DND-41 (cell line): Measurements from ENCODE around the gene SPATC1L.

ENCODE experiments used
- ATAC-seq: fragments of 200-7000 bp; cut with Tn5 transposase; 3 replicates; pipeline ENCODE4 v1.9.1; 2021; ENCODE audit warnings: low read depth; ENCODE audit not compliant: insufficient read depth
- DNase-seq: peaks from one replicate; pipeline ENCODE4 v3.0.0-alpha.2; 2020
- H2AFZ ChIP-seq: 2 replicates; pipeline ENCODE4 v1.6.0; 2012; ENCODE audit warnings: low read depth, low read length
- H3K27ac ChIP-seq: 2 replicates; pipeline ENCODE4 v1.5.1; 2012; ENCODE audit warnings: low read length, inconsistent platforms
- H3K27me3 ChIP-seq: fragments of 200-600 bp; sonication (generic); 2 replicates; pipeline ENCODE4 v1.6.0; 2012; ENCODE audit warnings: low read length, mild to moderate bottlenecking, inconsistent platforms; ENCODE audit not compliant: insufficient read depth, poor library complexity
- H3K36me3 ChIP-seq: 2 replicates; pipeline ENCODE4 v1.5.1; 2012; ENCODE audit warnings: low read length, inconsistent platforms; ENCODE audit not compliant: insufficient read depth
- H3K4me1 ChIP-seq: 2 replicates; pipeline ENCODE4 v1.5.1; 2012; ENCODE audit warnings: mild to moderate bottlenecking, low read length; ENCODE audit not compliant: insufficient read depth
- H3K4me2 ChIP-seq: 2 replicates; pipeline ENCODE4 v1.6.0; 2012; ENCODE audit warnings: mild to moderate bottlenecking, moderate library complexity, low read length, inconsistent platforms; ENCODE audit not compliant: insufficient read depth
- H3K4me3 ChIP-seq, 2 experiments: fragments of 200-600 bp in 1 of 2; shearing (Covaris generic) in 1 of 2; 2 replicates each; pipeline ENCODE4 v1.5.1; 2012 to 2016; ENCODE audit warnings: inconsistent platforms in 2 of 2, low read length in 2 of 2, mild to moderate bottlenecking in 2 of 2, low read depth in 1 of 2, moderate library complexity in 1 of 2
- H3K79me2 ChIP-seq: 2 replicates; pipeline ENCODE4 v1.6.0; 2012; ENCODE audit warnings: low read length, inconsistent platforms; ENCODE audit not compliant: insufficient read depth
- H3K9ac ChIP-seq: 2 replicates; pipeline ENCODE4 v1.6.0; 2012; ENCODE audit warnings: low read depth, mild to moderate bottlenecking, inconsistent platforms, low read length, moderate library complexity
- H3K9me3 ChIP-seq: 2 replicates; pipeline ENCODE4 v1.5.1; 2012; ENCODE audit warnings: low read length, moderate library complexity, mild to moderate bottlenecking, inconsistent platforms; ENCODE audit not compliant: insufficient read depth, severe bottlenecking
- H4K20me1 ChIP-seq: 2 replicates; pipeline ENCODE4 v1.6.0; 2012; ENCODE audit warnings: low read length; ENCODE audit not compliant: insufficient read depth
- CTCF ChIP-seq: IDR thresholded peaks from 2 replicates; pipeline ENCODE4 v1.5.1; 2012; ENCODE audit warnings: borderline replicate concordance, low read length, moderate library complexity, mild to moderate bottlenecking; ENCODE audit not compliant: poor library complexity, severe bottlenecking; ENCODE audit errors: extremely low read depth
- EZH2 ChIP-seq: IDR thresholded peaks from 3 replicates; pipeline ENCODE4 v1.6.1; 2012; ENCODE audit warnings: borderline replicate concordance, low read depth, mild to moderate bottlenecking, moderate library complexity, low read length, inconsistent platforms; ENCODE audit not compliant: severe bottlenecking

The SPATC1L gene

DNA sequence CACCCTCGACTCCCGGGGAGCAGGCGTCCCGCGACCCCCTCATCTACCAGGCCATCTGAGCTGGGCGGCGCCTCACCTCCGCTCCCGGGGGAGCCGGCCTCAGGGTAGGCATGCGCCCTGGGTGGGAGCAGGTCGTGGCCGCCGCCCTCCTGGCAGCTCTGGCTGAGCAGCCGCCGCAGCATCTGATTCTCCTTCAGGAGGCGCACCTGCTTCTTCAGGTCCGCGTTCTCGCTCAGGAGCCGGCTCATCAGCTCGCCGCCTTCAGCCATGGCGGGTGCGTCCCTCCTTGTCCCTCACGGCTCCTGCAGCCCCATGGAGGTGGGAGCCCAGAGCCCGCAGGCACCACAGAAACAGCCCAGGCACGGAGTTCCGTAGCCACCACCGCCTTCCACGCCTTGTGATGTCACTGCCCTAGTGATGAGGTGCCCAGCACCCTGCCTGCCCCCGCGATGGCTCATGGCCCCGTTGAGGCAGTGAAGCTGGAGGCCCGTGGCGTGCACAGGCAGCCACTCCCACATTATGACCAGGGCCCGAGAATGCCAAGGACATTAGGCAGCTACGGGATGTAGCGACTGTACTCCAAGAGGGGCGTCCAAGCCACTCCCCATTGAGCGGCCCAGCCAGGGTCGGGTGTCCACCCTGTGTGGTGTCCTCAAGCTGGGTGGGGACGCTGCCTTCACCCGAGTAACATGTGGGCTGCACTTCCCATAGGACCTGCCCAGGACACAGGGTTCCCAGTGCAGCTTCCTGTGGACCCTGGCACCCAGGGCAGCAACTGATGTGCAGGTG is 1.5 kb downstream of the SPATC1L start:
- no peak for TF ChIP-seq EZH2
- no peak for TF ChIP-seq CTCF
- H4K20me1 ChIP-seq: no peaks in the 10 kb centered on the region
- H3K27ac ChIP-seq: no peak overlapping the region
- H3K9ac ChIP-seq: no peak overlapping the region
- no peak overlapping the region for H2AFZ ChIP-seq
- H3K36me3 ChIP-seq: no peaks in the 10 kb centered on the region
- H3K9me3 ChIP-seq: no peaks in the 10 kb centered on the region
- ATAC-seq: no peak
- no peak overlapping the region for H3K4me3 ChIP-seq
- H3K79me2 ChIP-seq: no peaks in the 10 kb centered on the region
- DNase-seq: no peak
- peaks cover 8% of the 10 kb centered on the region for H3K4me1 ChIP-seq
- H3K4me2 ChIP-seq: no peak overlapping the region
- H3K27me3 ChIP-seq: no peaks in the 10 kb centered on the region

DNA sequence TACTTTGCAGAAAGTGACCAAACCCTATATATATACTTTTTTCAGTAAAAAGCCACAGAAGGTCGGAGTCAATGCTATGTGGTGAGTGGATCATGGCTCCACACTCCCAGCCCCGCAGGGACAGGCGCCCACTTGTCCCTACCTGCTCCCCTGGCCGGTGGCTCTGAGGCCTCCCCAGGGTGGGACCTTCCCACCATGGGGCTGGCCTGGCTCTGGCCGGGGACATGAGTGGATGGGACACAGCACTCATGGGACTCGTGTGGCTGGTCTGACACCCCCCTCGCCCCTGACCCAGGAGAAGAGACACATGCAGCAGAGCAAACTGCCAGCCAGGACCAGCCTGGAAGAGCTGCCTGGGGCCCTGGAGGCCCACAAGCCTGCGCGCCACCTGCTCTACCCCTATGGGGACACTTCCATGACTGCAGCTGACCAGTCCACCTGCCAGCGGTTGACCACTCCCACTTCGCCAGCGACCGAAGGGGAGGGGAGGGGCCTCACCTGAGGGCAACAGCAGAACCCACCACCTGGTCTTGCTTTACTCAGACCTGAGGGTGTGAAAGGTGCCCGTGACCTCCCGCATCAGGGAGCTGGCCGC is 2.2 kb downstream of the SPATC1L start:
- no peak overlapping the region for H2AFZ ChIP-seq
- DNase-seq: no peak
- no peak overlapping the region for H3K4me2 ChIP-seq
- no peaks in the 10 kb centered on the region for H3K9me3 ChIP-seq
- TF ChIP-seq EZH2 (no peak), CTCF (no peak)
- no peaks in the 10 kb centered on the region for H3K79me2 ChIP-seq
- no peak overlapping the region for H3K9ac ChIP-seq
- H3K27me3 ChIP-seq: no peaks in the 10 kb centered on the region
- H3K4me1 ChIP-seq: peaks cover 8% of the 10 kb centered on the region
- no peak overlapping the region for H3K27ac ChIP-seq
- no peaks in the 10 kb centered on the region for H3K36me3 ChIP-seq
- no peak for ATAC-seq
- no peak overlapping the region for H3K4me3 ChIP-seq
- no peaks in the 10 kb centered on the region for H4K20me1 ChIP-seq

GRCh38 chr21:46181436-46181835 is 2.8 kb downstream of the SPATC1L start:
- Histone ChIP-seq H3K27ac (no peak overlapping the region), H3K4me1 (peaks cover 8% of the 10 kb centered on the region), H3K27me3 (no peaks in the 10 kb centered on the region), H3K4me3 (no peak overlapping the region), H3K79me2 (no peaks in the 10 kb centered on the region), H3K9ac (no peak overlapping the region), H3K36me3 (no peaks in the 10 kb centered on the region), H3K9me3 (no peaks in the 10 kb centered on the region), H3K4me2 (no peak overlapping the region), H4K20me1 (no peaks in the 10 kb centered on the region), H2AFZ (no peak overlapping the region)
- TF ChIP-seq EZH2 (no peak), CTCF (no peak)
- DNase-seq: no peak
- ATAC-seq: no peak
